HepG2 (cell line): ENCODE measurements around the gene TCF12.

Source experiments
- CEBPB ChIP-seq: IDR thresholded peaks from 2 replicates; pipeline ENCODE4 v1.6.1; 2011; ENCODE audit warnings: low read depth, low read length, improper control_type of control experiment, borderline replicate concordance
- FOXK1 ChIP-seq: sonication (generic); formaldehyde crosslinking; IDR thresholded peaks from 2 replicates; pipeline ENCODE4 v1.4.0; 2020; ENCODE audit warnings: low read depth, missing genetic modification reagents, borderline replicate concordance
- HCFC1 ChIP-seq: fragments of 150-350 bp; IDR thresholded peaks from 2 replicates; pipeline ENCODE4 v1.6.1; 2014; ENCODE audit warnings: low read depth, low read length
- HNF4A ChIP-seq: sonication (generic); formaldehyde crosslinking; IDR thresholded peaks from 2 replicates; pipeline ENCODE4 v1.4.0; 2020; ENCODE audit warnings: missing genetic modification reagents
- IKZF1 ChIP-seq: fragments of 450-650 bp; IDR thresholded peaks from 2 replicates; pipeline ENCODE4 v1.7.1; 2016
- MXI1 ChIP-seq: IDR thresholded peaks from 3 replicates; pipeline ENCODE4 v1.6.1; 2012; ENCODE audit warnings: low read depth, low read length, inconsistent platforms, borderline replicate concordance
- NFE2L2 ChIP-seq: fragments of 150-350 bp; IDR thresholded peaks from 2 replicates; pipeline ENCODE4 v1.6.1; 2014; ENCODE audit warnings: low read length
- POLR2AphosphoS5 ChIP-seq: IDR thresholded peaks from 2 replicates; pipeline ENCODE4 v1.6.1; 2012; ENCODE audit warnings: low read depth, low read length
- SP1 ChIP-seq, 2 experiments: fragments of 450-650 bp in 1 of 2; sonication (generic) in 1 of 2; formaldehyde crosslinking in 1 of 2; IDR thresholded peaks; 2 replicates each; pipeline versions ENCODE4 v1.4.0 to v1.6.1; 2016 to 2020; ENCODE audit warnings: missing genetic modification reagents in 1 of 2
- TF ChIP-seq, protein P1 (sequence below): sonication (generic); formaldehyde crosslinking; IDR thresholded peaks from 2 replicates; pipeline ENCODE4 v1.4.0; 2020; ENCODE audit warnings: missing genetic modification reagents, borderline replicate concordance
- TF ChIP-seq, protein P2 (sequence below): sonication (generic); formaldehyde crosslinking; IDR thresholded peaks from 2 replicates; pipeline ENCODE4 v1.5.0; 2020; ENCODE audit warnings: mild to moderate bottlenecking, missing genetic modification reagents, moderate library complexity
- TF ChIP-seq, protein P3 (sequence below): sonication (generic); formaldehyde crosslinking; IDR thresholded peaks from 2 replicates; pipeline ENCODE4 v1.8.0; 2022; ENCODE audit warnings: mild to moderate bottlenecking, missing genetic modification reagents, borderline replicate concordance
- TF ChIP-seq, protein P4 (sequence below): sonication (generic); formaldehyde crosslinking; IDR thresholded peaks from 2 replicates; pipeline ENCODE4 v1.4.0; 2020; ENCODE audit warnings: missing genetic modification reagents, borderline replicate concordance

DNA sequence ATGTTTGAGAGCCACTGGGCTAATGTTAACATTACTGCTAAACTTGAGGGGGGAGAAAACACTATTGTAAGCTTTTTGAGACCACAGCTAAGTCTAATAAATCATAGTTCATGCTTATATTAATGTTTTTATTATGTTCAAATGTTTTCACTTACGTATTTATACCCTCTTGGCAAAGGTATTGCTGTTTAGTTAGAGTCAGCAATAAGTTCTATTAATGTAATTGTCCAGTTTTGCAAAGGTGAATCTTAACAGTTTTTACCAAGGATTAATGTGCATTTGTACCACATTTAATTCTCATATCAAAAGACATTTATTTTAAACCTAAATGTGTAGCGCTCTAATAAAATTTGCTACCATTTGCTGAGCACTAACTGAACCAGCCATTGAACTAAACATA, 251.2 kb downstream of the TCF12 start:
- TF ChIP-seq, protein P1, sequence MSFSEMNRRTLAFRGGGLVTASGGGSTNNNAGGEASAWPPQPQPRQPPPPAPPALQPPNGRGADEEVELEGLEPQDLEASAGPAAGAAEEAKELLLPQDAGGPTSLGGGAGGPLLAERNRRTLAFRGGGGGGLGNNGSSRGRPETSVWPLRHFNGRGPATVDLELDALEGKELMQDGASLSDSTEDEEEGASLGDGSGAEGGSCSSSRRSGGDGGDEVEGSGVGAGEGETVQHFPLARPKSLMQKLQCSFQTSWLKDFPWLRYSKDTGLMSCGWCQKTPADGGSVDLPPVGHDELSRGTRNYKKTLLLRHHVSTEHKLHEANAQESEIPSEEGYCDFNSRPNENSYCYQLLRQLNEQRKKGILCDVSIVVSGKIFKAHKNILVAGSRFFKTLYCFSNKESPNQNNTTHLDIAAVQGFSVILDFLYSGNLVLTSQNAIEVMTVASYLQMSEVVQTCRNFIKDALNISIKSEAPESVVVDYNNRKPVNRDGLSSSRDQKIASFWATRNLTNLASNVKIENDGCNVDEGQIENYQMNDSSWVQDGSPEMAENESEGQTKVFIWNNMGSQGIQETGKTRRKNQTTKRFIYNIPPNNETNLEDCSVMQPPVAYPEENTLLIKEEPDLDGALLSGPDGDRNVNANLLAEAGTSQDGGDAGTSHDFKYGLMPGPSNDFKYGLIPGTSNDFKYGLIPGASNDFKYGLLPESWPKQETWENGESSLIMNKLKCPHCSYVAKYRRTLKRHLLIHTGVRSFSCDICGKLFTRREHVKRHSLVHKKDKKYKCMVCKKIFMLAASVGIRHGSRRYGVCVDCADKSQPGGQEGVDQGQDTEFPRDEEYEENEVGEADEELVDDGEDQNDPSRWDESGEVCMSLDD (CRISPR knock-in tag) = no peak
- no peak for TF ChIP-seq POLR2AphosphoS5
- no peak for TF ChIP-seq HNF4A (CRISPR knock-in tag)
- no peak for TF ChIP-seq CEBPB
- TF ChIP-seq, protein P2, sequence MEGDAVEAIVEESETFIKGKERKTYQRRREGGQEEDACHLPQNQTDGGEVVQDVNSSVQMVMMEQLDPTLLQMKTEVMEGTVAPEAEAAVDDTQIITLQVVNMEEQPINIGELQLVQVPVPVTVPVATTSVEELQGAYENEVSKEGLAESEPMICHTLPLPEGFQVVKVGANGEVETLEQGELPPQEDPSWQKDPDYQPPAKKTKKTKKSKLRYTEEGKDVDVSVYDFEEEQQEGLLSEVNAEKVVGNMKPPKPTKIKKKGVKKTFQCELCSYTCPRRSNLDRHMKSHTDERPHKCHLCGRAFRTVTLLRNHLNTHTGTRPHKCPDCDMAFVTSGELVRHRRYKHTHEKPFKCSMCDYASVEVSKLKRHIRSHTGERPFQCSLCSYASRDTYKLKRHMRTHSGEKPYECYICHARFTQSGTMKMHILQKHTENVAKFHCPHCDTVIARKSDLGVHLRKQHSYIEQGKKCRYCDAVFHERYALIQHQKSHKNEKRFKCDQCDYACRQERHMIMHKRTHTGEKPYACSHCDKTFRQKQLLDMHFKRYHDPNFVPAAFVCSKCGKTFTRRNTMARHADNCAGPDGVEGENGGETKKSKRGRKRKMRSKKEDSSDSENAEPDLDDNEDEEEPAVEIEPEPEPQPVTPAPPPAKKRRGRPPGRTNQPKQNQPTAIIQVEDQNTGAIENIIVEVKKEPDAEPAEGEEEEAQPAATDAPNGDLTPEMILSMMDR (CRISPR knock-in tag) = no peak
- no peak for TF ChIP-seq IKZF1
- TF ChIP-seq, protein P3, sequence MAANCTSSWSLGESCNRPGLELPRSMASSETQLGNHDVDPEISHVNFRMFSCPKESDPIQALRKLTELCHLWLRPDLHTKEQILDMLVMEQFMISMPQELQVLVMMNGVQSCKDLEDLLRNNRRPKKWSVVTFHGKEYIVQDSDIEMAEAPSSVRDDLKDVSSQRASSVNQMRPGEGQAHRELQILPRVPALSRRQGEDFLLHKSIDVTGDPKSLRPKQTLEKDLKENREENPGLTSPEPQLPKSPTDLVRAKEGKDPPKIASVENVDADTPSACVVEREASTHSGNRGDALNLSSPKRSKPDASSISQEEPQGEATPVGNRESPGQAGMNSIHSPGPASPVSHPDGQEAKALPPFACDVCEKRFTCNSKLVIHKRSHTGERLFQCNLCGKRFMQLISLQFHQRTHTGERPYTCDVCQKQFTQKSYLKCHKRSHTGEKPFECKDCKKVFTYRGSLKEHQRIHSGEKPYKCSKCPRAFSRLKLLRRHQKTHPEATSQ (CRISPR knock-in tag) = no peak
- TF ChIP-seq, protein P4, sequence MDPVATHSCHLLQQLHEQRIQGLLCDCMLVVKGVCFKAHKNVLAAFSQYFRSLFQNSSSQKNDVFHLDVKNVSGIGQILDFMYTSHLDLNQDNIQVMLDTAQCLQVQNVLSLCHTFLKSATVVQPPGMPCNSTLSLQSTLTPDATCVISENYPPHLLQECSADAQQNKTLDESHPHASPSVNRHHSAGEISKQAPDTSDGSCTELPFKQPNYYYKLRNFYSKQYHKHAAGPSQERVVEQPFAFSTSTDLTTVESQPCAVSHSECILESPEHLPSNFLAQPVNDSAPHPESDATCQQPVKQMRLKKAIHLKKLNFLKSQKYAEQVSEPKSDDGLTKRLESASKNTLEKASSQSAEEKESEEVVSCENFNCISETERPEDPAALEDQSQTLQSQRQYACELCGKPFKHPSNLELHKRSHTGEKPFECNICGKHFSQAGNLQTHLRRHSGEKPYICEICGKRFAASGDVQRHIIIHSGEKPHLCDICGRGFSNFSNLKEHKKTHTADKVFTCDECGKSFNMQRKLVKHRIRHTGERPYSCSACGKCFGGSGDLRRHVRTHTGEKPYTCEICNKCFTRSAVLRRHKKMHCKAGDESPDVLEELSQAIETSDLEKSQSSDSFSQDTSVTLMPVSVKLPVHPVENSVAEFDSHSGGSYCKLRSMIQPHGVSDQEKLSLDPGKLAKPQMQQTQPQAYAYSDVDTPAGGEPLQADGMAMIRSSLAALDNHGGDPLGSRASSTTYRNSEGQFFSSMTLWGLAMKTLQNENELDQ (CRISPR knock-in tag) = no peak
- TF ChIP-seq MXI1 = no peak
- TF ChIP-seq HCFC1 = no peak
- no peak for TF ChIP-seq FOXK1 (CRISPR knock-in tag)
- TF ChIP-seq SP1 (IDR thresholded peaks at IDR 0.05) = no peak
- no peak for TF ChIP-seq SP1 (CRISPR knock-in tag; IDR thresholded peaks at IDR 0.05)
- TF ChIP-seq NFE2L2 = no peak
